ENCODE results near the gene HECW1. TPM values are rescaled to one million over a fixed set of nuclear protein-coding genes. Genes with fewer than 3 reads are reported as not detected.
A peak's percentile ranks its signal among the peaks of the same experiment; 100 is the strongest.

The HECW1 gene
- total RNA-seq, 1 donor from 2014 or later = 0.15 TPM

- H3K36me3 Mint-ChIP-seq (ENCODE audit: low read depth, unreplicated experiment) = no peaks in the 10 kb centered on the region
- peaks cover 19% of the 10 kb centered on the region for H3K4me1 Mint-ChIP-seq (ENCODE audit: unreplicated experiment)
- H3K9me3 Mint-ChIP-seq (ENCODE audit: unreplicated experiment) = no peaks in the 10 kb centered on the region
- no peaks in the 10 kb centered on the region for H3K27me3 Mint-ChIP-seq (ENCODE audit: unreplicated experiment)
- H3K4me3 Mint-ChIP-seq (ENCODE audit: unreplicated experiment) = no peak overlapping the region
- DNase-seq (ENCODE audit: low spot score) = no peak
- H3K27ac Mint-ChIP-seq (ENCODE audit: unreplicated experiment) = no peak overlapping the region
- TF ChIP-seq CTCF (IDR thresholded peaks at IDR 0.05; ENCODE audit: unreplicated experiment) = no peak
Measured at GRCh38 chr7:43300121-43300520, 187.7 kb downstream of the HECW1 start.

GRCh38 chr7:43302211-43302711 is 189.8 kb downstream of the HECW1 start:
- Mint-ChIP-seq H3K27me3 (ENCODE audit: unreplicated experiment) (no peaks in the 10 kb centered on the region), H3K9me3 (ENCODE audit: unreplicated experiment) (no peaks in the 10 kb centered on the region), H3K27ac (ENCODE audit: unreplicated experiment) (no peak overlapping the region), H3K4me1 (ENCODE audit: unreplicated experiment) (peaks cover 16% of the 10 kb centered on the region), H3K36me3 (ENCODE audit: low read depth, unreplicated experiment) (no peaks in the 10 kb centered on the region), H3K4me3 (ENCODE audit: unreplicated experiment) (no peak overlapping the region)
- TF ChIP-seq CTCF (IDR thresholded peaks at IDR 0.05; ENCODE audit: unreplicated experiment) = no peak
- DNase-seq (ENCODE audit: low spot score) = peak; percentile 26

DNA sequence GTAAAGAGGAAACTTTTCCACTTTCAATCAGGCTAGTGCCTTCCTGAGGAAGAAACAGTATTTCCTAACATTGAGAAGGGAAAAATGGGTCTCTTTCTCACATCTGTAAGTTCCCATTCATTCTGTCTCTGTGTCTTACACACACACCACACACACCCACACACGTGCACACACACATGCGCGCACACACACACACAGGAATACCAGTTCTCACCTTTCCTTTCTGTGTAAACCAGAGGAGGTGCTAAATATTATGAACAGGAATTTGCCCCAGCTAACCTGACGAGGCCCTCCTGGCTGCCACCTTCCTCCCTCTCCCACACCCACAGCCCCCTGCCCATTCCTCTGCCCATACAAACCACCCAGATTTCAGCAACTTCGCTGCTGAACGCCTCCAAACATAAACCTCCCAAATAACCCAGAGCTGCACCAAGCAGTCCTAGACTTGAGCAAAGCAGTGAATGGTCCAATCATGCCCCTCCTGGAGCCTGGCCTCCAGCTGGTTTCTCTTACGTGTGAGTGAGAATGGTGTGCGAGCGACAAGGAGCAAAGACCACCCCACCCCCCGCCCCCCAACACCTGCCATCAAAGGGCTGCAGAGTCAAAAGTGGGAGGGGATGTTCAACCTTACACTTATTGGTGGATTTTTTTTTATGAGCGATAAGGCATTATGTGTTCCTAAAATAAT is 190.5 kb downstream of the HECW1 start:
- DNase-seq (ENCODE audit: low spot score) = no peak
- peak overlapping the region; percentile 68 for H3K27ac Mint-ChIP-seq (ENCODE audit: unreplicated experiment)
- H3K27me3 Mint-ChIP-seq (ENCODE audit: unreplicated experiment) = no peaks in the 10 kb centered on the region
- peaks cover 16% of the 10 kb centered on the region for H3K4me1 Mint-ChIP-seq (ENCODE audit: unreplicated experiment)
- TF ChIP-seq CTCF (IDR thresholded peaks at IDR 0.05; ENCODE audit: unreplicated experiment) = no peak
- no peak overlapping the region for H3K4me3 Mint-ChIP-seq (ENCODE audit: unreplicated experiment)
- H3K36me3 Mint-ChIP-seq (ENCODE audit: low read depth, unreplicated experiment) = no peaks in the 10 kb centered on the region
- no peaks in the 10 kb centered on the region for H3K9me3 Mint-ChIP-seq (ENCODE audit: unreplicated experiment)

DNA sequence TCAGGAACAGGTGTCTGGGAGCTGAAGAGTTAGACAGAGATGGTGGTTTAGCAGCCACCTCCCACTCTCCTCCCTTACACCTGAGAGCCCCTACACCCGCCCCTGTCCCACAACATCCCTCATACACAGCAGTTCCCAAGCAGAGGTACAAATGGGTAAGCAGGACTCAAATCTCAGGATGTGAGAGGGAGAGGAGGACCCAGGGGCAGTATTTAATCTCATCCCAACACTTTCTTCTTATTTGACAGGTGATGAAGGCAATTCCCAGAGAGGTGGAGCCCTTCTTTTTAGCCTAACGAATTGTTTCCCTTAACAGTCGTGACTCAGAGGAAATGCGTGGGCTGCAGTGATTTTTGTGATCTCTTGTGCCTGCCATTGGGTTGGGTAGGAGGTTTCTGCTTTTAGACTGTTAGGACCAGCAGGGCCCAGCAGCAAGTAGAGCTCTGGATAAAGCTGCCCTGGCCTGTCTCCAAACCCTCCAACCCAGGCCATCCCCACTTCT is 191.3 kb downstream of the HECW1 start:
- DNase-seq (ENCODE audit: low spot score) = no peak
- Mint-ChIP-seq H3K27ac (ENCODE audit: unreplicated experiment) (no peak overlapping the region), H3K36me3 (ENCODE audit: low read depth, unreplicated experiment) (no peaks in the 10 kb centered on the region), H3K4me3 (ENCODE audit: unreplicated experiment) (no peak overlapping the region), H3K4me1 (ENCODE audit: unreplicated experiment) (peaks cover 16% of the 10 kb centered on the region), H3K9me3 (ENCODE audit: unreplicated experiment) (no peaks in the 10 kb centered on the region), H3K27me3 (ENCODE audit: unreplicated experiment) (no peaks in the 10 kb centered on the region)
- TF ChIP-seq CTCF (IDR thresholded peaks at IDR 0.05; ENCODE audit: unreplicated experiment) = no peak

GRCh38 chr7:43306404-43306803 is 194.0 kb downstream of the HECW1 start:
- no peak for DNase-seq (ENCODE audit: low spot score)
- Mint-ChIP-seq H3K4me3 (ENCODE audit: unreplicated experiment) (no peak overlapping the region), H3K4me1 (ENCODE audit: unreplicated experiment) (peaks cover 13% of the 10 kb centered on the region), H3K27ac (ENCODE audit: unreplicated experiment) (no peak overlapping the region), H3K36me3 (ENCODE audit: low read depth, unreplicated experiment) (no peaks in the 10 kb centered on the region), H3K9me3 (ENCODE audit: unreplicated experiment) (no peaks in the 10 kb centered on the region), H3K27me3 (ENCODE audit: unreplicated experiment) (no peaks in the 10 kb centered on the region)
- TF ChIP-seq CTCF (IDR thresholded peaks at IDR 0.05; ENCODE audit: unreplicated experiment) = no peak
